8988T (cell line): ENCODE data around the gene HMCN1.
A peak's percentile ranks its signal among the peaks of the same experiment; 100 is the strongest.
"Not testable (repeated sequence)": the region's sequence is repeated elsewhere in the genome, so short reads cannot be mapped to it uniquely, and the experiment has no call there.

ENCODE experiments used
- DNase-seq: peaks from one replicate; pipeline ENCODE4 v3.0.0; 2011

The HMCN1 gene

DNA sequence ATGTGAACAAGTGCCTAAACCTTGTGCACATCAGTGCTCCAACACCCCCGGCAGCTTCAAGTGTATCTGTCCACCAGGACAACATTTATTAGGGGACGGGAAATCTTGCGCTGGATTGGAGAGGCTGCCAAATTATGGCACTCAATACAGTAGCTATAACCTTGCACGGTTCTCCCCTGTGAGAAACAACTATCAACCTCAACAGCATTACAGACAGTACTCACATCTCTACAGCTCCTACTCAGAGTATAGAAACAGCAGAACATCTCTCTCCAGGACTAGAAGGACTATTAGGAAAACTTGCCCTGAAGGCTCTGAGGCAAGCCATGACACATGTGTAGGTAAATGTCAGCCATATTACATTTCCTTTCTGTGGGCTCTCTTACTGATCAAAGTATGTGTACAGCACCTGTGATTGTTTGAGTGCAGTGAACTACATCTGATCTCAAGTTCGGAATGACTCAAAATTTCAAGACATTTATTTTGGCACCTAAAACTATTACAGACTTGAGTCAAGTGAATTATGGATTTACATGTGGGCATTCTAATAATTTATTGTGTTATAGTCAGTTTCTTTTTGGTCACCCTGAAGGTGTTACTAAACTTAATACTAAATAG lies 444.3 kb downstream of the HMCN1 start:
- no peak for DNase-seq

DNA sequence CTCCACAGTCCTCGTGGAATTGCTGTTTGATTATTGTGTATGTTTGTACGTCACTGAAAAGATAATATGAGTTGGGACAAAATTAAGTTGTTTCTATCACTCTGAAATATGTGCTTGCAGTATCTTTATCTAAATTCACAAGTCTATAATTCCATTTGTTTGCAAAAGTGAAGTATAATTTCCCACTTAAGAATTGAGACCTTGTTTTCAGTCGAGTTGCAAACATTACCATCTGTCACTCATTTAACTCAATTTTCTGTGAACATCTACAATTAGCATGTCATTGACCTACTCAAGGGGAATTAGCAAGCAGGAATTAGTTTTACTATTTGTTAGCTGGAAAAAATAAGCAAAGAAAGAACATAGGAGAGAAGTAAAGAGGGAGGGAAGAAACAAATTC lies 445.0 kb downstream of the HMCN1 start:
- DNase-seq, result no peak

DNA sequence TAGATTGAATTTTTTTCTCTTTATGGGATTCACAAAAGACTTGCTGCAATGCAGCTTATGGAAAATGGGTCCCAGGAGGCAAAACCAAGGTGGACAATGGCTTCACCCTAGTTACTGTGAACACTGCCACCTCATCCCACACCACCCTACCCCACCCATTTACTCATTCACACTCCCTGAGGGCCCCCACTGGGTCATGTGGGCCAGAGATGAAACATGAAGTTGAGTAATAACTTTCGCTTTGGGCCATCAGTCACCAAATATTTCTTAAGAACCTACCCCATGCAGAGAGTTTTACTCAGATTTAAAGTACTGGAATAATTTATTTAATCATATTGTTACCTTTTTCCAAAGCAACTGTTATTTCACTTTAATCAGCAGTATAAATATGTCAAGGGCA lies 449.0 kb downstream of the HMCN1 start:
- no peak for DNase-seq

DNA sequence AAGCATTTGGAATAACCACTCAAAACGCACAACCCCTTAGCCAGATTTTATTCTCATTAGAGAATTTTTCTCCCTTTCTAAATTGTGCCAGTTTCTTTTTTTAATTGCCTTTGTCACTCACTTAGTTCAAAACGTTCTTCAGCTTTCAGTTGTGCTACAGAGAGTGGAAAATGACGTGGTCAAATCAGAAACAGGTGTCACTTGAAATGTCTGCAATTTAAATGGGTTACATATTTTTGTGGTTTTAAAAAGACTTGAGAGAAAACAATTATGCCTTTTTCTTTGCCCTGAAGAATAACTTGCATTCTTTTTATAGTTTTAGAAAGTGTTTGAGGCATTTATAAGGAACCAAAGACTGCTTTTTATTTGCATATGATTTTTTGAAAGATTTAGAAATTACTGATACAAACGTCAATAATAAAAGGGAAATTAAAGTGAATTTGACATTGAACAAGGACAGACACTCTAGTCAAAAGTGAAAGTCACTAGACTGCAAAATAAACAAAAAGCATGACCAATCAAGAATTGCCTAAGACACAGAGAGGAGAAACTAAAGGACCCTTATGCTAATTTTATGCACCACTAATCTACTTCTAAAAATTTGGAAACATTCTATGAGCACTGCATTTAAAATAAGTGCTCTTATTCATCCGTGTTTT lies 449.9 kb downstream of the HMCN1 start:
- DNase-seq, result no peak

DNA sequence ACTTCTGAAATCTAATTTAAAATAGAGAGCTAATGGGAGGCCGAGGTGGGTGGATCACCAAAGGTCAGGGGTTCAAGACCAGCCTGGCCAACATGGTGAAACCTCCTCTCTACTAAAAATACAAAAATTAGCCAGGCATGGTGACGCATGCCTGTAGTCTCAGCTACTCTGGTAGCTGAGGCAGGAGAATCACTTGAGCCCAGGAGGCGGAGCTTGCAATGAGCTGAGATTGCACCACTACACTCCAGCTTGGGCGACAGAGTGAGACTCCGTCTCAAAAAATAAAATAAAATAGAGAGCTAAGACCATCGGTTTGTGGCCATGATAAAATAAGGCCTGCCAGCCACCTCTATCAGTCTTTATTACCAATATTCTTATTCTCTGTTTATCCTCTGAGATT lies 452.1 kb downstream of the HMCN1 start:
- DNase-seq, result not testable (repeated sequence)

DNA sequence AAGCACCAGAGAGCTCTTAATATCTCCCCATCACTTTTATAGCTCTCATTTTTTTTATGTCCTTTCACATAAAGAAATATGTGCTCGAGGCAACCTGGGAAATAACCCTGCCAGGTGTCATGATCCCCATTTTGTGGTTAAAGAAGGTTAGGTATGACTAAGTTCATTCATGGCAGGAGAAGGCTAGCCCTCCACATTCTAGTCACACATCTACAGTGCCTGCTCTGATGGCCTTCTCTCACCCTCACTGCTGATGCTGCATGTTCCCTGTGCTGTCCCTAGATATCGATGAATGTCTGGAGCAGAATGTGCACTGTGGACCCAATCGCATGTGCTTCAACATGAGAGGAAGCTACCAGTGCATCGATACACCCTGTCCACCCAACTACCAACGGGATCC lies 453.4 kb downstream of the HMCN1 start:
- no peak for DNase-seq

DNA sequence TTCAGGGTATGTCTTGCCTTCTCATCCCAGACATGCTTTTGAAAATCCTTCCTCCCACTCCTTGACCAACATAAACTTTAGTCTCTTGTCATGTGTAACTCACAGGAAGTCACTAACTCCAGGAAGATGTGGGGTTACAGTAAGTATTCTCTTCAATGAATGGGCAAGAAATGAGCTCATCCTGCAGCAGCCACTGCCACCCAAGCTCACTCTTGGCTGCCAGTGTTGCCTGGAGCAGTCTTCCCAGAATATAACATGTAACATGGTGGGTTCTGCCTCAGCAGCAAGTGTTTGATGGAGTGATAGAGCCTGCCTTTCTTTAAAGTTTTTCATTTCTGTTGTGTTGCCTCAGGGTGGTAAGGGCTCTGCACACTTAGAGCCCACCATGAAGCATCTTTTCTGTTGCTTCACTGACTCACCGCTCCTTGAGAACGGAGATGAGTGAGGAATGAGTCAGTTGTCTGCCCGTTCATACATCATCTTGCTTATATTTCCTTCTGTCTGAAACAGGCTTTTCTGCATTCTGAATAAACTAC lies 453.9 kb downstream of the HMCN1 start:
- no peak for DNase-seq

DNA sequence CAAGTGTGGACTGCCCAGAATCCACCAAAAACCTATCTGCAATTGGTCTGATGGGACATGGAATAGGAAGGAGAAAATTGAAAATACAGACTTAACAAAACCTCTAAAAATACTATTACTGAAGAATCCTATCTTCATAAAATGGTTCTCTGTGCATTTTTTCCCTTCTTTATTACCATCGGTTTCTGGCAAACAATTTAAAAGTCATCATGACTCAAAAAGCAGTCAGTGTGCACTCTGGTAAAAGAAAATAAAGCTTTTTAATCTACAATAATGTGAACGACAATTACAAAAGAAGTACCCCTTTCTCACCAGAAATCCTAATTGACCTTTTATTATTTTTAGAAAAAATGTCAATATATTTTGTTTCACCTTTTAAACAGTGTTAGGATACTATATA lies 454.5 kb downstream of the HMCN1 start:
- no peak for DNase-seq

DNA sequence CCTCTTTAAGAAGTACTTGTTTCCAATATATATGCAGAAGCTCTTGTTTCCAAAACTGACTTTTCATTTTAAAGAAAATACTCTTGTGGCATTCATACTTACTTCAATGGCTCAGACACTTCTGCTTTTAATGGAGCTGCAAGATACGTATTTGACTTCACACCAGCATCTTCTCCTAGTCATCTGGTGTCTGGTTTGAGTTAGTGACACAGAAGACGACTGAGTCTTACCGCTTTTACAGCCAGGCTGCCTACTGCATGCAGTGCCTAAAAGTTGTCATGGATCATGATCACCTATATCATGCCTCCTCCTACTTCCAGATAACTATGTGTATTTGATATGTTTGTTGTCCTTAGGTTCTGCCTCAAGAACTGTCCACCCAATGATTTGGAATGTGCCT lies 455.0 kb downstream of the HMCN1 start:
- DNase-seq, result no peak

DNA sequence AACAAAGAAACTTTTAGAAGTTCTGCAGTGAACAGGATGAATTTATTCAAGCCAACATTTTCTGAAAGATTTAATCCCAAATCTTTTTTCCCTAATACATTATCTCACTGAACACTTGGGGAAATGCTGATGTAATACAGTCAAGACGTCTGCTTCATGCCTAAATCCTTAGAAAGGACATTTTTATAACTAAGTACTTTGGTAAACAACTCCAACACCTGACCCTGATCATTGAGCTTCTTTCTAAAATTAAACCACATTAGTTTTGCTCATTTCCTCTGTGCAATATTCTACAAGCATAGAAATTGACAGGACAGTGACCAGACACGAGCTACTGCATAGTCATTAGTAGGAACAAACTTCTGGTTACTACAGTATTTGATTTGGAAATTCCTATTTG lies 457.3 kb downstream of the HMCN1 start:
- no peak for DNase-seq

DNA sequence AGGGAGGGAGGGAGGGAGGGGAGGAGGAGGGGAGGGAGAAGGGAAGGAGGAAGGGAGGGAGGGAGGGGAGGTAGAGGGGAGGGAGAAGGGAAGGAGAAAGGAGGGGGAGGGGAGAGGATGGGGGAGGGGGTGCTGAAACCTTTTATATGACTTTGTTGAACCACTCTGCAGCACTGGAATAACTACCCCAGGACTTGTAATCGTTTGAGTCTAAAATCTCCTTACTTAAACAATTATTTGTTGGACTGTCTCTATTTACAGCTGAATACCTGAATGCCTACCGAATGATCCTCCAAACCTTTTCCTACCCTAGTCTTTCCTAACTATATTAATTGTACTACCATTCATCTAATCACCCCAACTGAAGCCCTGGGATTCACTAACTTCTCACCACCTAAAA lies 459.0 kb downstream of the HMCN1 start:
- DNase-seq, result no peak

DNA sequence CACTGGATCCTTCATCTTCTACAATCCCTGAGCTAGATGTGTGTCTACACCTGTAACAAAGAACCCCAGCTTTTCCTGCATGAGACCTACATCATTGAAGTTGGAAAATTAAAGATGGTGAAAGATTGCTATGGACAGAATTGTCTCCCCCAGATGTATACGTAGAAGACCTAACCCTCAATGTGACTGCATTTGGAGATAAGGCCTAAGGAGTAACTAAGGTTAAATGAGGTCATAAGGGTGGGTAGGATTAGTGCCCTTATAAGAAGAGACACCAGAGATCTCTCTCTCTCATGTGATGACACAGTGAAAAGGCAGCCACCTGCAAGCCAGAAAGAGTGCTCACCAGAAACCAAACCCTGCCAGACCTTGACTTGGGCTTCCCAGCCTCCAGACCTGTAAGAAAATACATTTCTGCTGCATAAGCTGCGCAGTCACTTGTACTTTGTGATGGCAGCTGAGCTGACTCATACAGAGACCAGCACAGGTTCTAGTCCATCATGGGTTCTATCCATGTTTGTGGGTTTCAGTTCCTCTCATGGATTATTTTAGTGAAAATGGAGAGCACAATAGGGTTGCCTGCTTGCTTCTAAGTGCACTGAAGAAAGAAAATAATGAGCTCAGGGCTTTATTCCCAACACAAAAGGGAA lies 460.0 kb downstream of the HMCN1 start:
- no peak for DNase-seq

DNA sequence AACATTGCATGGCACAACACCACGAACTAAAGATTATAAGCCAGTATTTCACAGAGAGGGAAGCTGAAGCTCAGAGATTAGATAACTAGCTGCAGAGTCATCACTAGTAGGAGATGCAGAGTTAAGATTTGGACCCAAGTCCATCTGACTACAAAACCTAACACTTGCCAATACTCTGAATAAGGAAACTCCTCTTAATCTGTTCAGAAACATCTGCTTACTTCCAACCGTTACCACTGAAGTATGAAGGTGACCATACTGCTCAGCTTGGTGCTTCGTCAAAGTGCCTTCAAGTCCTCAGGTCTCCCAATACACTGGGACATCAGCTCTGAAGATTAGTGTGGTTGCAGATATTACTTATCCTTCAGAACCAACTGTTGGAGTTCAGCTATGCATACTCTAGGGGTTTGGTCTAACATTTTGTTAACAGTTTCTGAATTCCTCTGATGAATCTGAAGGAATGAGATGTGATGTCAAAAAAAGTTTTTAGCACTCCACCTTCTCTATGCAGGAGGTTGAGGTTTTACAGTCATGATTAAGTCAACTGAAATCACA lies 461.3 kb downstream of the HMCN1 start:
- no peak for DNase-seq

DNA sequence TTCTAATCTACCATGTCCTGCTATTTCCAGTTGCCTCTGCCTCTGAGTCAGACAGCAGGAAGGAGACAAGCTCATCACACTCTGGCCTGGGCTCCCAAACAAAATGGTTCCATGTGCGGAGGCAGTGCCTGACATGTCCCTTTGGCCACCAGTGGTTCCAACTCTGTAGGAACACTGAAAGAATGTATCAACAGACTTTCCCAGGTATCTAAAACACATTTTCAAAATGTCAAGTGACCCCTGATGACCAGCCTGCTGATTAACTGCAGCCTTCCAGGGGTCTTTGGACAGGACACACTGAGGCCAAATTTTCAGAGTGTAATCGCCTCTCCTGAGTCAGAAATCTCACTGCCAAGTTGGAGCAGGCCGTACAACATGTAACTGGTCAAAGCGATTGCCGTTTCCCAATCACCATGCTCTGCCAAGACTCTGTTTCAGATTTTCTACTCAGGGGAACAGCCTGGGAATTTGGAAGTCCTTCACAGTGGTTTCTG lies 468.1 kb downstream of the HMCN1 start:
- DNase-seq, result no peak

DNA sequence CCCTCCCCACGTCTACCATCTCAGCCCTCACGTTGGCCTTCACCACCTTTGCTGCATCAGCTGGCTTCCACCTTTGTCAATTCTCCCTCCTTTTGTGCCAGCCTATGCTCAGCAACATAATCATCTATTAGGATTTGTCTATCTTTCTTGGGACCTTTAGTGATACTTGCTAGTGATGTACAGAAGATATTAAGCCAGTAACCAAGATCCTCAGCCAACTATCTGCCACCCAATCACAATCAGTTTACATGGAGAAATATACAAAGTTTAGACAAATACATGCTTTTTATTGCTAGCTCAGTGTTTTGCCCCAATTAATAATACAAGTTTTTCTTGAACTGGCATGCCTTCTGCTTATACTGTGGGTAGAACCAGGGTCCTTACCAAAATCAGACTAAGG lies 468.6 kb downstream of the HMCN1 start:
- no peak for DNase-seq

DNA sequence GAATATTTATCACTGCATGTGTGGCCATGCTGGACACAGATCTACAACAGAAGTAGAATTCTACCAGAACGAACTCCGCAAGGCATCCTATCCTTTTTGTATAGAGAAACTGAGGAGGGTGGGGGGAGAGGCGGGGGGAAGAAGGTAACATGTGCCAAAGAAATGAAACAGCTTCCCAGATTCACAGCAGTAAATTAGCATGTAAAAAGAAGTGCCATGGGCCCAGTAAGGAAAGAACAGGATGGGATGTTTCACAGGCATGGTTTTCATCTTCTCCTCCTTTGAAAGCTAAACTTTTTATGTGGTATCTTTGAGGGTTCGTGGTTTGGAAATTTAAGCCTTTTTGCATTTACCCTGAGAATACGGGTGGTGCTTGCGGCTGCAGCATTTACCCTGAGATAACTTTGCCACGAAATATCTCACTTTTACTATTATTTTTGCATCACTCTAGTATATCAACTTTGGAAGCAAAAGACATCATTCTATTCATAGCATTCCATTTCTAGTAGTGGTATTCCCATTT lies 471.9 kb downstream of the HMCN1 start:
- no peak for DNase-seq

DNA sequence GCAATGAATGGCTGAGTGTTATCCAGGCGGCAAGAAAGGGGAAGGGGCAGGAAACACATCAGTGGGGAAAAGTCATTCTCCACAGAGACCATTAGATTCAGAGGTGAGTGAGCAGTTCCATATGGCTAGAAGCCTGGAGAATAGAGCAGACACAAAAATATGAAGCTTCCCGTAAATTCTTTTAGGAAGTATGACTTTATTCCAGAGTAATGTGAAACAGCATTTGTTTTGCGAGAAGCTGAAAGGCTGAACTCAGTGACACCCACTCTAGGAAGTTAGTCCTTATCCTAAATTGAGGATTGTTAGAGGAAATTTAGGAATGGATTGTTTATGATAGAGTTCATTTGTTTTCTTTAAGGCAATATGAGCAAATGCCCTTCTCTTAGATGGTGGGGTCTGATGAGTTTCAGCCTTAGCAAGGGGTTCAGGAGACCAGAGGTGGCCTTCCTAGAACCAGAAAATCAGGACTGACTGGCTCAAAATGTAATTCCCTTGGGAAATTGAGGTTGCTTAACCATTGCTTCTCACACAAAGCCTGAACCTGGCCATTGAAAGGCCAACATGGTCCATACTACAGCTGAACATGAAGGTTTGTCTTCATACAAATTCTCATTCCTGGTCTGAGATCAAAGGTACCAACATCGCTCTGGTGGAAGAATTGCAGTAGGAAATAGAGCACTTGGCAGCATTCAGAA lies 473.3 kb downstream of the HMCN1 start:
- DNase-seq, result no peak

DNA sequence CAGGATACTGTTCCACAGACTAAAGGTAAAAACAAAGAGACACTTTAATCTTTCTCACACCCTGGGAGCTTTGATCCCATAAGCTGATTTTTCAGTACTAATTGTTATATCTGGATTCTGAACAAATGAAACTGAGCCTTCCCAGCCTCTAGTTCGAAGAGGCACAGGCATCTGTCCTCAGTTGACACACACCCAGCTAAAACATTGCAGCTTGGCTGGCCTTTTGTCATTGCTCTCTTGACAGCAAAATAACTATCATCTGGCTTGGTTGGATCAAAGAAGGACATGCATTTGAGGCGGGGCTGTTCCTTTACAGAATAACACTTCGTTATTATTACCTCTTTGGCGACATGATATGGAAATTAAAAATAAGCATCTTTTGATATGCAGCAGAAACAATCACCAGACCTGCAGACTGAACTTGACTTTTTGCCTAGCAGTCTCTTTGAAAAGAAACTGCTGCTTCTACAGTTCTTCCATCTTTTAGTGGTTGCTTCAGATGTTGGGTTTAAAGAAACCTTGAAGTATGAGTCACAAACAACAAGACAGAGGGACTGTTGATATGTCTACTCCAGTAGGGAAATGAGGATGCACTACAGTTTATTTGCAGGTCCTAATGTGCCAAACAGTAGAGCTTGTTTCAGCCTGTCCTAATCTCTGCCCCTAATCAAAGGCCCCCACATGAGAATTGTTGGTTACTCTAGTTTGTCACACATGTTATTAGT lies 474.4 kb downstream of the HMCN1 start:
- no peak for DNase-seq

DNA sequence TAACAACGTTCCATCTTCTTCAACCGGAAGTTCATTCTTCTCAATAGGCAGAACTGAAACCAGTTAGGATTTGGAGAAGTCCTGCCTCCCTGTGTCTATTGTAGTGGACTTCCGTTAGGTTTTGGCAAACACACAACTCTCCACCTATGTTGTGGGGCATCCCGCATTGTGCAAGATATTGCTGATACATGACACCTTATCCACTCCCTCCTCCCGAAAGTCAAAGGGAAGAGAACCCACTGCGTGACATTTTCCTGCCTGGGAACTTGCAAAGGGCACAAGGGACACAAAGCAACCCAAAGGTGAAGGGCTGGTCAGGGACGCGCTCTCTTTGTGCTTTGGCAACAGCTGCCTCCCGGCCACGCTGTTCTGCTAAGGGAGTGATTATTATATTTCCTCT lies 476.1 kb downstream of the HMCN1 start:
- no peak for DNase-seq

DNA sequence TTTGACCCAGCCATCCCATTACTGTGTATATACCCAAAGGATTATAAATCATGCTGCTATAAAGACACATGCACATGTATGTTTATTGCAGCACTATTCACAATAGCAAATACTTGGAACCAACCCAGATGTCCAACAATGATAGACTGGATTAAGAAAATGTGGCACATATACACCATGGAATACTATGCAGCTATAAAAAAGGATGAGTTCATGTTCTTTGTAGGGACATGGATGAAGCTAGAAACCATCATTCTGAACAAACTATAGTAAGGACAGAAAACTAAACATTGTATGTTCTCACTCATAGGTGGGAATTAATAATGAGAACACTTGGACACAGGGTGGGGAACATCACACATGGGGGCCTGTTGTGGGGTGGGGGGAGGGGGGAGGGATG lies 477.4 kb downstream of the HMCN1 start:
- DNase-seq, result not testable (repeated sequence)

DNA sequence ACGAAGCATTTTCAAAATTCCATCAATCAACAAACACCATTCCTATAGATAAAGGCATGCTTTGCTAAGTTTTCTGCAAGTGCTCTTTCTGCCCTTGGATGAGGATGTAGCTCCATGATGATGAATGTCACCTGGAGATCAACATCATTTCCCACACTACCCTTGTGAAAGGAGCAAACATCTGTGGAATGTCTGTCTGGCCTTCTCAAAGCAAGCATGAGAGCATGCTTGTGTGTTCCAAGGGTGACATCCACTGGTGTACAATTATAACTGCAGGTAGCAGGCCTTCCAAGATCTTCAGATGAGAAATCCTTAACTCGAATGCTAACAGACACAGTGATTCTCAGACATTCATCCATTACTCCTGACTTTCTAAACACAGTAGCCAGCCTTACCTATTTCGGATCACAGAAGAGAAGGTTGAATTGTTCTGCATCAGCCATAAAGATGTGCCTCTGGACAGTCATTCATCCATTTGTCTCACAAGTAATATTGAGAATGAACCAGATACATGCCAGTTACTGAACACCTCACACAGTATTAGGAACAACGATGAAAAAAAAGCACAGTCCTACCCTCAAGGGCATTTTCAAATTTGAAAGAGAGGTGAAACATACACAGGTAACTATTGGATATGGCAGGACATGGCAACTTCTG lies 478.5 kb downstream of the HMCN1 start:
- peak; percentile 22 for DNase-seq

DNA sequence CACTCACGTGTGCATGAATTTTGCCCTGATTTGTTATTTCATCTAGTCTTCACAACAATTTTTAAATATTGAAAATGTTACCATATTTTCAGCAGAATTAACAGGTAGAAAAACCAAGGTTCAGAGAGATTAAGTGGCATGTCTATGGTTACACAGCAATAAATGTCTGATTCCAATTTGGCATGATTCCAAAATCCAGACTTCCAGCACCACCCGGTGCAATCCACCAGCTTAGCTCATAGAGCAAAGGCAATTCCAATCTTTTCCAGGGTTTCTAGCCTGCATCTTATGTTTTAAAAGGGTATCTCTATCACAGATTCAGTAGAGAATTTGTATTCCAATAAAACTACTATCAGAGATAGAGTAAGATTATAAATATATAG lies 479.0 kb downstream of the HMCN1 start:
- DNase-seq, result no peak
